ENCODE results near the gene BRD4.

BRD4 gene

GRCh38 chr19:15218501-15218900 lies 113.8 kb downstream of the BRD4 start:
- no peak overlapping the region for H2AFZ ChIP-seq (ENCODE audit: low read depth, low read length)
- H3K36me3 ChIP-seq (ENCODE audit: insufficient read depth, low read length): no peaks in the 10 kb centered on the region
- H3K4me3 ChIP-seq (ENCODE audit: low read length): no peak overlapping the region
- peaks cover 8% of the 10 kb centered on the region for H3K4me1 ChIP-seq (ENCODE audit: insufficient read depth, low read length)
- H3K27me3 ChIP-seq (ENCODE audit: insufficient read depth, low read length): no peaks in the 10 kb centered on the region
- no peaks in the 10 kb centered on the region for H3K9me3 ChIP-seq (ENCODE audit: low read length)

DNA sequence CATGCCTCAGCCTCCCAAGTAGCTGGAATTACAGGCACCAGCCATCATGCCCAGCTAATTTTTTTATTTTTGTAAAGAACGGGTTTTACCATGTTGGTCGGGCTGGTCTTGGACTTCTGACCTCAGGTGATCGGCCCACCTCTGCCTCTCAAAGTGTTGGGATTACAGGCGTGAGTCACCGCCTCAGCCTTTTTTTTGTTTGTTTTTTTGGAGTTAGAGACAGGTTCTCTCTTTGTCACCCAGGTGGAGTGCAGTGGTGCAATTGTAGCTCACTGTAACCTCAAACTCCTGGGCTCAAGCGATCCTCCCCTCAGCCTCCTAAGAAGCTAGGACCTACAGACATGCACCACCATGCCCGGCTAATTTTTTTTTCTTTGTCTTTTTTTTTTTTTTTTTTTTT lies 116.0 kb downstream of the BRD4 start:
- no peak overlapping the region for H2AFZ ChIP-seq (ENCODE audit: low read depth, low read length)
- no peaks in the 10 kb centered on the region for H3K27me3 ChIP-seq (ENCODE audit: insufficient read depth, low read length)
- no peaks in the 10 kb centered on the region for H3K36me3 ChIP-seq (ENCODE audit: insufficient read depth, low read length)
- no peaks in the 10 kb centered on the region for H3K9me3 ChIP-seq (ENCODE audit: low read length)
- no peak overlapping the region for H3K4me3 ChIP-seq (ENCODE audit: low read length)
- no peaks in the 10 kb centered on the region for H3K4me1 ChIP-seq (ENCODE audit: insufficient read depth, low read length)

GRCh38 chr19:15213715-15214381 lies 118.5 kb downstream of the BRD4 start:
- no peak overlapping the region for H2AFZ ChIP-seq (ENCODE audit: low read depth, low read length)
- no peaks in the 10 kb centered on the region for H3K36me3 ChIP-seq (ENCODE audit: insufficient read depth, low read length)
- no peaks in the 10 kb centered on the region for H3K27me3 ChIP-seq (ENCODE audit: insufficient read depth, low read length)
- H3K4me3 ChIP-seq (ENCODE audit: low read length): no peak overlapping the region
- H3K9me3 ChIP-seq (ENCODE audit: low read length): no peaks in the 10 kb centered on the region
- no peaks in the 10 kb centered on the region for H3K4me1 ChIP-seq (ENCODE audit: insufficient read depth, low read length)

- H3K4me1 ChIP-seq (ENCODE audit: insufficient read depth, low read length): no peaks in the 10 kb centered on the region
- no peak overlapping the region for H2AFZ ChIP-seq (ENCODE audit: low read depth, low read length)
- no peaks in the 10 kb centered on the region for H3K36me3 ChIP-seq (ENCODE audit: insufficient read depth, low read length)
- no peaks in the 10 kb centered on the region for H3K9me3 ChIP-seq (ENCODE audit: low read length)
- H3K4me3 ChIP-seq (ENCODE audit: low read length): no peak overlapping the region
- no peaks in the 10 kb centered on the region for H3K27me3 ChIP-seq (ENCODE audit: insufficient read depth, low read length)
Measured at GRCh38 chr19:15212711-15213110, 119.6 kb downstream of the BRD4 start.

- H3K27me3 ChIP-seq (ENCODE audit: insufficient read depth, low read length): no peaks in the 10 kb centered on the region
- H3K9me3 ChIP-seq (ENCODE audit: low read length): no peaks in the 10 kb centered on the region
- H3K4me1 ChIP-seq (ENCODE audit: insufficient read depth, low read length): no peaks in the 10 kb centered on the region
- H3K4me3 ChIP-seq (ENCODE audit: low read length): no peak overlapping the region
- H3K36me3 ChIP-seq (ENCODE audit: insufficient read depth, low read length): no peaks in the 10 kb centered on the region
- H2AFZ ChIP-seq (ENCODE audit: low read depth, low read length): no peak overlapping the region
Measured at GRCh38 chr19:15210323-15210781, 122.0 kb downstream of the BRD4 start.

GRCh38 chr19:15201374-15202023 lies 130.8 kb downstream of the BRD4 start:
- peak overlapping the region; percentile 43 for H3K4me3 ChIP-seq (ENCODE audit: low read length)
- H3K36me3 ChIP-seq (ENCODE audit: insufficient read depth, low read length): peaks cover 22% of the 10 kb centered on the region
- H3K4me1 ChIP-seq (ENCODE audit: insufficient read depth, low read length): peaks cover 8% of the 10 kb centered on the region
- H3K9me3 ChIP-seq (ENCODE audit: low read length): no peaks in the 10 kb centered on the region
- H2AFZ ChIP-seq (ENCODE audit: low read depth, low read length): peak overlapping the region; percentile 53
- H3K27me3 ChIP-seq (ENCODE audit: insufficient read depth, low read length): no peaks in the 10 kb centered on the region

DNA sequence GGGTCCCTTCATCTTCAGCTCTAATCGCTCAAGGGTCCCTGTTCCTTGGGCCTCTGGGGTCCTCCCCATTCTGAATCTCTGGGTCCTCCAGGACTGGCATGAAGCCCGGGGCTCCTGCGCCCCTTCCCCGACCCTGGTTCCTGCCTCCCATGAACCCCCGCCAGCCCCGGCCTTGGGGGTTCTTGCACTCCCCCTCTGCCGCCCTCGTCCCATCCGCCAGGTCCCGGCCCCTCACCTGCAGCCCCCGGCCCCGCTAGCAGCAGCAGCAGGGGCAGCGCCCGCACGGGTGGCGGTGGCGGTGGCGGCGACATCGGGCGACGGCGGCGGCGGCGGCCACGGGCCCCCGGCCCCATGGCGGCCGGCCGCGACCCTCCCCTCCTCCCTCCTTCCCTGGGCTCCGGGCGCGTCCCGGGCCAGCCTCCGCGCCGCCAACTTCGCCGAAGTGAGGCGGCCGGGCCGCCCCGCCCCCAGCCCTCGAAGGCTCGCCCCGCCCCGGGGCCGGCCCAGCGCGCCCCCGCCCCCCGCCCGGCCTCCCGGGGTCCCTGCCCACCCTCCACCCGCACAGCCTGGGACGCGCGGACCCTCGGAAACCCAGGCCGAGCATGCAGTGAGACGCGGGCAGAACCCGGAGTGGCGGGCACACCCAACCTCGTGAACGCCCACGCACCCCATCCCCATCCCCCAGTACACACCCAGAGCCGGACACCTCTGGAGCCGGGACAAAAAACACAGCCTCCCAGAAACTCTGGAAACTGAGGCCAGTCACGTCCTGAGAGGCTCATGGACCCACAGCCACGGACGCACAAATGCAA lies 131.6 kb downstream of the BRD4 start, which contains the start of gene NOTCH3:
TSS of gene NOTCH3 (minus strand) at position 443 of the 812 bp plus-strand sequence. CDS start at position 353, 90 bp downstream.
- peak within 1 kb of the TSS; percentile 53 for H2AFZ ChIP-seq (ENCODE audit: low read depth, low read length)
- H3K36me3 ChIP-seq (ENCODE audit: insufficient read depth, low read length): peaks cover 29% of the 10 kb centered on the region
- H3K4me1 ChIP-seq (ENCODE audit: insufficient read depth, low read length): peaks cover 8% of the 10 kb centered on the region
- H3K4me3 ChIP-seq (ENCODE audit: low read length): peak within 1 kb of the TSS; percentile 99
- no peaks in the 10 kb centered on the region for H3K27me3 ChIP-seq (ENCODE audit: insufficient read depth, low read length)
- H3K9me3 ChIP-seq (ENCODE audit: low read length): no peaks in the 10 kb centered on the region

DNA sequence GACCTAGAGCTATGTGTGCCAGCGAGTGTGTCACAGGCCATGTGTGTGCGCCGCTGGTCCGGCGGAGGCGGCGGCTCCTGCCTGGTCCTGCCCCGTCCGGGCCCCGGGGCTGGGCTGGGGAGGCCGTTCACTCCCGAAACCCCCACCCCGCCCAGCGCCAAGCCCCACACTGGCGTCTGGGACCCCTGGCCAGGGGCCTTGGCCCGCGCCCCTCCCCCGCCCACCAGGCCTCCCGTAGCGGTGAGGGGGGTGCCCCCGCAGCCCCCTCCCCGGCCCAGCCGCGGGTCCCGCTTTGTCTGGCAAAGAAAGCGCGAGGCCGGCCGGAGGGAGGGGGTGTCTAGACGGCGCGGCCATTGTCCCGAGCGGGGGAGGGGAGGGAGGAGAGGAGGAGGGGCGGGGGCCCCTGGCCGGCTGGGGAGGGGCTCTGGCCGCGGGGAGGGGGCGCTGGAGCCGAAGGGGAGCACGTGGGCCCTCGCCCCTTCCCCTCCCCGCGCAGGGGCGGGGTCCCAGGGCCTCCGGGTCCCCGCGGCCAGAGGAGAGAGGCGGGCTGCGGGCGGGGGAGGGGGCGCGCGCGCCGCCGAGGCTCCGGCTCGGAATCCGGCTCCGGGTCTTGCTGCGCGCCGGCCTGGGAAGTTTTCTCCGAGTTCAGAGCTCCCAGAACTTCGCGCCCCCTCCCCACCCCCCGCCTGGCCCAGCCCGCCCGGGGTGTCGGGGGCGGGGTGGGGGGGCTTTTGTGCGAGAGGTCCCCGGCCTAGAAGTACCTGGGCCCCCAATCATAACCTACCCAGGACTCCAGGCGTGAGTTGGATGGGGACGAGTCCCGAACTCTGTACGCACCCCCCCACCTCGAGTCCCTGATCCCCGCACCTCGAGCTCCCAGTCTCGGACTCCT lies 132.4 kb downstream of the BRD4 start:
- Histone ChIP-seq H3K9me3 (ENCODE audit: low read length) (no peaks in the 10 kb centered on the region), H3K36me3 (ENCODE audit: insufficient read depth, low read length) (peaks cover 32% of the 10 kb centered on the region), H3K4me3 (ENCODE audit: low read length) (peak overlapping the region; percentile 99), H3K4me1 (ENCODE audit: insufficient read depth, low read length) (peaks cover 8% of the 10 kb centered on the region), H3K27me3 (ENCODE audit: insufficient read depth, low read length) (no peaks in the 10 kb centered on the region), H2AFZ (ENCODE audit: low read depth, low read length) (no peak overlapping the region)

- no peak overlapping the region for H2AFZ ChIP-seq (ENCODE audit: low read depth, low read length)
- no peaks in the 10 kb centered on the region for H3K9me3 ChIP-seq (ENCODE audit: low read length)
- H3K4me1 ChIP-seq (ENCODE audit: insufficient read depth, low read length): peaks cover 10% of the 10 kb centered on the region
- H3K4me3 ChIP-seq (ENCODE audit: low read length): peak overlapping the region; percentile 37
- H3K36me3 ChIP-seq (ENCODE audit: insufficient read depth, low read length): peaks cover 32% of the 10 kb centered on the region
- H3K27me3 ChIP-seq (ENCODE audit: insufficient read depth, low read length): no peaks in the 10 kb centered on the region
Measured at GRCh38 chr19:15198951-15199660, 133.2 kb downstream of the BRD4 start.

GRCh38 chr19:15197942-15198341 lies 134.4 kb downstream of the BRD4 start:
- H2AFZ ChIP-seq (ENCODE audit: low read depth, low read length): no peak overlapping the region
- no peaks in the 10 kb centered on the region for H3K27me3 ChIP-seq (ENCODE audit: insufficient read depth, low read length)
- H3K4me1 ChIP-seq (ENCODE audit: insufficient read depth, low read length): peaks cover 11% of the 10 kb centered on the region
- peaks cover 37% of the 10 kb centered on the region for H3K36me3 ChIP-seq (ENCODE audit: insufficient read depth, low read length)
- H3K4me3 ChIP-seq (ENCODE audit: low read length): no peak overlapping the region
- no peaks in the 10 kb centered on the region for H3K9me3 ChIP-seq (ENCODE audit: low read length)

GRCh38 chr19:15197275-15197941 lies 134.9 kb downstream of the BRD4 start:
- Histone ChIP-seq H3K4me3 (ENCODE audit: low read length) (no peak overlapping the region), H3K4me1 (ENCODE audit: insufficient read depth, low read length) (peaks cover 11% of the 10 kb centered on the region), H3K27me3 (ENCODE audit: insufficient read depth, low read length) (no peaks in the 10 kb centered on the region), H3K36me3 (ENCODE audit: insufficient read depth, low read length) (peaks cover 42% of the 10 kb centered on the region), H2AFZ (ENCODE audit: low read depth, low read length) (no peak overlapping the region), H3K9me3 (ENCODE audit: low read length) (no peaks in the 10 kb centered on the region)

Measured in neuron (in vitro differentiated cells).